Vagina (tissue), 2 donors: ENCODE data around the gene ASPG.

Experiments
- POLR2A ChIP-seq, 2 donors: fragments of 450-650 bp; IDR thresholded peaks; one replicate each; pipeline ENCODE4 v1.6.1; 2017; ENCODE audit warnings: antibody characterized with exemption in 2 of 2, mild to moderate bottlenecking in 2 of 2, moderate library complexity in 2 of 2
- POLR2AphosphoS5 ChIP-seq, 2 donors: sonication (generic); formaldehyde crosslinking; IDR thresholded peaks; one replicate each; pipeline ENCODE4 v1.9.0; 2017; ENCODE audit warnings: antibody characterized with exemption in 2 of 2, mild to moderate bottlenecking in 2 of 2, low read depth in 1 of 2; ENCODE audit not compliant: insufficient read depth in 1 of 2
- TF ChIP-seq, protein P1 (sequence below), 3 experiments: fragments of 450-650 bp in 2 of 3; fragments of 200-600 bp in 1 of 3; sonication (generic) in 1 of 3; IDR thresholded peaks; one replicate each; pipeline ENCODE4 v1.5.1; 2017 to 2019; ENCODE audit warnings: antibody characterized with exemption in 3 of 3, mild to moderate bottlenecking in 2 of 3, moderate library complexity in 2 of 3

DNA sequence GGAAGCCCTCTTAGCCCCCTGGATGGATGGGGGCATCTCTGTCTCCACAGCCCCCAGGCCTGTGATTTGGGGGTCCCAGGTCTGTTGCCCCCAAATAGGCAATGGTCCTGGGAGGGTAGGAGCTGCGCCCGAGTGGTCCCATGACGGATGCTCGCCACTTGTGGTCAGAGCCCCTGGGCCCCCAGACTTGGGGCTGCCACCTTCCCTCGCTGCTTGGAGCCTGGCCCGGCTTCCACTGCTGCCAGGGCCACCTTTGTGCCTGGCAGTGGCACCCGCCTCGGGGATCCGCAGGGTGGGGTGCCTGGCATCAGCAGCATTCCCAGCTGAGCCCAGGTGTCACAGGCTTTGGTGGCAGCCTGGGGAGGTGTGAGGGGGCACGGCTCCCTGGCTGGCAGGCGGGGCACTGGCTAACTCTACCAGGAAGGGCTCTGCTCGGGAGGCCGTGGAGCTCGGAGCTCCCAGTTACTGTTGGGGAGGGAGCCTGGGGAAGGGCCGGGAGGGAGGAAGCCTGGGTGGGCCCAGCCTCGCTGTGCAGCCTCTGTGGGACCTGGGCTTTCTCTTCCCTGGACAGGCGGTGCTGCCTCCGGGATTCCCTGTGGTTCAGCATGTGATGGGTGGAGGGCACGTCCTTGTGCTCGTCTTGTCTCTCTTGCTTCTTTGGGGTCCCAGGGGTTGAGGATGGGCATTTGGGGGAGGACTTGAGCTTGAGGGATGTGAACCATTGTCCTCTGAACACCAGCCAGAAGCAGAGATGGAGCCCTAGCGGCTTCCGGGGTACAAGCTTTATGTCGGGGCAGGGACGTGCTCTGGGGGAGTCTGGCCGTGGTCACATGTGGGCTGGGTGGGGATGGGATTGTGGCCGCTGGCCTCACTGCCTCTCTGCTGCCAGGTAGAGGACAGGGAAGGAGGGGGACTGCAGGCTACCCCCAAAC, 58.3 kb downstream of the ASPG start:
- TF ChIP-seq, protein P1, sequence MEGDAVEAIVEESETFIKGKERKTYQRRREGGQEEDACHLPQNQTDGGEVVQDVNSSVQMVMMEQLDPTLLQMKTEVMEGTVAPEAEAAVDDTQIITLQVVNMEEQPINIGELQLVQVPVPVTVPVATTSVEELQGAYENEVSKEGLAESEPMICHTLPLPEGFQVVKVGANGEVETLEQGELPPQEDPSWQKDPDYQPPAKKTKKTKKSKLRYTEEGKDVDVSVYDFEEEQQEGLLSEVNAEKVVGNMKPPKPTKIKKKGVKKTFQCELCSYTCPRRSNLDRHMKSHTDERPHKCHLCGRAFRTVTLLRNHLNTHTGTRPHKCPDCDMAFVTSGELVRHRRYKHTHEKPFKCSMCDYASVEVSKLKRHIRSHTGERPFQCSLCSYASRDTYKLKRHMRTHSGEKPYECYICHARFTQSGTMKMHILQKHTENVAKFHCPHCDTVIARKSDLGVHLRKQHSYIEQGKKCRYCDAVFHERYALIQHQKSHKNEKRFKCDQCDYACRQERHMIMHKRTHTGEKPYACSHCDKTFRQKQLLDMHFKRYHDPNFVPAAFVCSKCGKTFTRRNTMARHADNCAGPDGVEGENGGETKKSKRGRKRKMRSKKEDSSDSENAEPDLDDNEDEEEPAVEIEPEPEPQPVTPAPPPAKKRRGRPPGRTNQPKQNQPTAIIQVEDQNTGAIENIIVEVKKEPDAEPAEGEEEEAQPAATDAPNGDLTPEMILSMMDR (IDR thresholded peaks at IDR 0.05) = no peak
- TF ChIP-seq POLR2AphosphoS5 (IDR thresholded peaks at IDR 0.05; ENCODE audit: insufficient read depth in 1 of 2, low read depth in 1 of 2) = no peak
- no peak for TF ChIP-seq POLR2A (IDR thresholded peaks at IDR 0.05)
